Stimulated activated CD4-positive, alpha-beta T cell treated with anti-CD3 and anti-CD28 coated beads, Interleukin-12 subunit alpha, Interleukin-12 subunit beta, amount 100 ng/mL, for 48 hours (primary cell): ENCODE measurements around the gene TAF1L.

Experiments used
- DNase-seq, 3 donors: peaks; one replicate each; pipeline ENCODE4 v3.0.0-alpha.2; 2020; ENCODE audit warnings: low read depth in 2 of 3, low spot score in 1 of 3

Gene TAF1L

GRCh38 chr9:32589083-32589723 lies 46.3 kb downstream of the TAF1L start:
- DNase-seq: no peak

DNA sequence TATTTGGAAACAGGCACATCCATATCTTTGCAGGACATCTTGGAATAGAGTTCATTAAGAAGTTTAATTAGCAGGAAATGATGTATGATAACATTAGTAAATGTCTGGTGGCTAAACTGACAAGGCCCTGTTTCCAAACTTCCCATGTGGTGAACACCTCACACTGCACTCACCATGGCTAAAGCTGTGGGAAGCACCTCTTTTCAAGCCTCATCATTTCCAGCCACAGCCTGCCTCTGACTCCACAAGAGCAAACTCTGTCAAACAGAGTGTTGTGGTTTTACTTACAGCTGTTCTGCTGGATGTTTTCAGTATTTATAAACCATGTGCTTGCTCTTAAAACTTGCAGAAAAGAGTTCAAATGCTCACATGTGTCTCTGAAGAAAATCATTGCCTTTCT lies 47.6 kb downstream of the TAF1L start:
- no peak for DNase-seq

DNA sequence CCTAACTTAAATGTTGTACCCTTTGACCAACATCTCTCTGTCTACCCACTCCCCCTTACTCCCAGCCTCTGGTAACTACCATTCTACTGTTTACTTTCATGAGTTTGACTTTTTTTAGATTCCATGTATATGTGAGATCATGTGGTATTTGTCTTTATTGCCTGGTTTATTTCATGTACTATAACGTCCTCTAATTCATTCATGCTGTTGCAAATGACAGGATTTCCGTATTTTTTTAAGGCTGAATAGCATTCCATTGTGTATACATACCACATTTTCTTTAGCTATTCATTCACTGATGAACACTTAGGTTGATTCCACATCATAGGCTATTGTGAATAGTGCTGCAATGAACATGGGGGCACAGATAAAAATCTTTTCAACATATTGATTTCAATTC lies 50.7 kb downstream of the TAF1L start:
- DNase-seq: no peak

- peak in 1 of 3 donors; percentile 35 for DNase-seq
Observed at GRCh38 chr9:32581512-32582143, 53.8 kb downstream of the TAF1L start.

- no peak for DNase-seq
Observed at GRCh38 chr9:32580631-32581300, 54.7 kb downstream of the TAF1L start.

DNA sequence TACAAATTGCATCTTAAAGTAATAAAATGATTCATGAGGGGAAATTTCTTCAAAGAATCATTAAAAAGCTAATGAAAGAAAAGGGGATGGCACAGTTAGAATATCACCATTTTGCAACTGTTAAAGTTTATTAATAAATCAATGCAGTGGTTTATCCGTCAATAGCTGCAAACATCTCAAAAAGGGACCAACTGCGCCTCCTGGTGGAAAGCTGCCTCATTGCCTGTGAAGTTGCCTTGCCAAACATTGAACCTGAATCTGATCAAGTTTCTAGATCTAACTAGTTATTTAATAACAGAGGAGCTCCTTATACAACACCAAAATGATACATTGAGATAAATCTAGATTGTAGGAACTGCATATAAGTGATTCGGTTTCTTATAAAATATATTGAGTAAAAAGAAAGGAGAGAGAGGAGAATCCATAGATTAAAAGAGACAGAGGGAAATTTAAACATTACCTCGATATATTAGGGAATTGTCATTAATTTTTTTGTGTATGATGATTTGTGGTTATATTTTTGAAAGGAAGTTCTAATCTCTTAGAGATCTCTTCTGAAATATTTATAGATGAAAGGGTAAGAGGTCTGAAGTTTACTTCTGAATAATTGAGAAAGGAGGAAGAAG lies 55.6 kb downstream of the TAF1L start:
- DNase-seq: peak; percentile 58 to 78 (median 69)
